GM23338 (cell line): ENCODE results near the gene MIEF2. TPM values are rescaled to one million over a fixed set of nuclear protein-coding genes. Genes with fewer than 3 reads are reported as not detected.

Source experiments
- ATAC-seq: fragments of 200-7000 bp; cut with Tn5 transposase; 3 replicates; pipeline ENCODE4 v1.9.1; 2020
- DNase-seq: peaks from one replicate; pipeline ENCODE4 v3.0.0-alpha.2; 2015; ENCODE audit warnings: low spot score
- H2AFZ ChIP-seq: fragments of 200-600 bp; sonication (generic); 2 replicates; pipeline ENCODE4 v1.8.0; 2016; ENCODE audit warnings: antibody characterized with exemption, mild to moderate bottlenecking, moderate library complexity
- H3F3A ChIP-seq: fragments of 200-600 bp; sonication (generic); replicated peaks from 2 replicates; pipeline ENCODE4 v1.8.0; 2017; ENCODE audit warnings: antibody characterized with exemption, mixed run types, low read depth
- H3K27ac ChIP-seq: fragments of 200-600 bp; sonication (generic); 2 replicates; pipeline ENCODE4 v1.6.1; 2016; ENCODE audit warnings: low read depth
- H3K27me3 ChIP-seq: fragments of 200-600 bp; sonication (generic); 2 replicates; pipeline ENCODE4 v1.8.0; 2016; ENCODE audit warnings: mild to moderate bottlenecking, mixed run types, moderate library complexity; ENCODE audit not compliant: insufficient read depth
- H3K36me3 ChIP-seq: fragments of 200-600 bp; sonication (generic); 2 replicates; pipeline ENCODE4 v1.8.0; 2016; ENCODE audit warnings: mild to moderate bottlenecking; ENCODE audit not compliant: insufficient read depth
- H3K4me1 ChIP-seq: fragments of 200-600 bp; sonication (generic); 2 replicates; pipeline ENCODE4 v1.8.0; 2016; ENCODE audit warnings: mild to moderate bottlenecking, moderate library complexity; ENCODE audit not compliant: insufficient read depth
- H3K4me2 ChIP-seq: fragments of 200-600 bp; sonication (generic); 2 replicates; pipeline ENCODE4 v1.7.1; 2017; ENCODE audit warnings: mixed run types
- H3K4me3 ChIP-seq: fragments of 200-600 bp; sonication (generic); 2 replicates; pipeline ENCODE4 v1.6.1; 2016; ENCODE audit warnings: mixed run types
- H3K79me2 ChIP-seq: fragments of 200-600 bp; sonication (generic); replicated peaks from 2 replicates; pipeline ENCODE4 v1.8.0; 2017; ENCODE audit warnings: mild to moderate bottlenecking; ENCODE audit not compliant: insufficient read depth
- H3K9me2 ChIP-seq: fragments of 200-600 bp; sonication (generic); 2 replicates; pipeline ENCODE4 v1.8.0; 2017; ENCODE audit not compliant: insufficient read depth
- H4K20me1 ChIP-seq: fragments of 200-600 bp; sonication (generic); replicated peaks from 2 replicates; pipeline ENCODE4 v1.8.0; 2017; ENCODE audit warnings: mild to moderate bottlenecking; ENCODE audit not compliant: insufficient read depth
- H3K27ac Mint-ChIP-seq: 2 replicates; pipeline ENCODE4 v1.8.0; 2020; ENCODE audit warnings: inconsistent platforms, mild to moderate bottlenecking, moderate library complexity, mixed read lengths
- H3K27me3 Mint-ChIP-seq: 3 replicates; pipeline ENCODE4 v1.8.0; 2022; ENCODE audit warnings: low read depth, mild to moderate bottlenecking, moderate library complexity, mixed read lengths, inconsistent platforms; ENCODE audit not compliant: insufficient read depth, poor library complexity
- H3K36me3 Mint-ChIP-seq: 3 replicates; pipeline ENCODE4 v1.8.0; 2021; ENCODE audit warnings: low read depth, mild to moderate bottlenecking, inconsistent platforms, moderate library complexity, mixed read lengths
- H3K4me1 Mint-ChIP-seq: 3 replicates; pipeline ENCODE4 v1.8.0; 2020; ENCODE audit warnings: mild to moderate bottlenecking, inconsistent platforms, mixed read lengths
- H3K4me3 Mint-ChIP-seq: 3 replicates; pipeline ENCODE4 v1.8.0; 2021; ENCODE audit warnings: moderate library complexity, mild to moderate bottlenecking, inconsistent platforms, mixed read lengths
- H3K9me3 Mint-ChIP-seq: 3 replicates; pipeline ENCODE4 v1.8.0; 2020; ENCODE audit warnings: moderate library complexity, mild to moderate bottlenecking, inconsistent platforms, mixed read lengths
- CREB1 ChIP-seq: fragments of 250-450 bp; sonication (Bioruptor Pico); IDR thresholded peaks from 2 replicates; pipeline ENCODE4 v1.5.0; 2020; ENCODE audit warnings: low read depth, mild to moderate bottlenecking, moderate library complexity
- CTCF ChIP-seq, 2 experiments: fragments of 200-600 bp in 1 of 2; sonication (generic) in 1 of 2; conservative IDR thresholded peaks; 2 replicates each; pipeline versions ENCODE4 v1.5.1 to v1.6.1; 2016 to 2017; ENCODE audit warnings: antibody characterized with exemption in 2 of 2, low read depth in 2 of 2, mild to moderate bottlenecking in 2 of 2, moderate library complexity in 1 of 2
- ETS1 ChIP-seq: IDR thresholded peaks from 2 replicates; pipeline ENCODE4 v1.6.1; 2016; ENCODE audit warnings: antibody characterized with exemption
- EZH2 ChIP-seq: fragments of 200-600 bp; sonication (generic); IDR thresholded peaks from one replicate; pipeline ENCODE4 v1.8.0; 2017; ENCODE audit warnings: antibody characterized with exemption, mild to moderate bottlenecking, low read depth; ENCODE audit not compliant: unreplicated experiment
- EZH2phosphoT487 ChIP-seq: fragments of 200-600 bp; sonication (generic); IDR thresholded peaks from one replicate; pipeline ENCODE4 v1.8.1; 2018; ENCODE audit warnings: antibody characterized with exemption; ENCODE audit not compliant: unreplicated experiment
- JUNB ChIP-seq: IDR thresholded peaks from one replicate; pipeline ENCODE4 v1.6.1; 2016; ENCODE audit warnings: antibody characterized with exemption; ENCODE audit not compliant: unreplicated experiment
- NANOG ChIP-seq: IDR thresholded peaks from 2 replicates; pipeline ENCODE4 v1.6.1; 2016; ENCODE audit warnings: antibody characterized with exemption, borderline replicate concordance
- POLR2AphosphoS5 ChIP-seq: IDR thresholded peaks from 2 replicates; pipeline ENCODE4 v1.6.1; 2016; ENCODE audit warnings: antibody characterized with exemption, low read depth
- REST ChIP-seq: IDR thresholded peaks from one replicate; pipeline ENCODE4 v1.6.1; 2018; ENCODE audit warnings: antibody characterized with exemption; ENCODE audit not compliant: unreplicated experiment
- STAT1 ChIP-seq: IDR thresholded peaks from one replicate; pipeline ENCODE4 v1.6.1; 2016; ENCODE audit warnings: antibody characterized with exemption; ENCODE audit not compliant: unreplicated experiment
- ZNF114 ChIP-seq: fragments of 250-450 bp; sonication (Bioruptor Pico); IDR thresholded peaks from 2 replicates; pipeline ENCODE4 v1.5.0; 2020; ENCODE audit warnings: mild to moderate bottlenecking, moderate library complexity
- ZNF331 ChIP-seq: fragments of 250-450 bp; sonication (Bioruptor Pico); IDR thresholded peaks from 2 replicates; pipeline ENCODE4 v1.5.0; 2020; ENCODE audit warnings: low read depth, mild to moderate bottlenecking, moderate library complexity
- ZNF462 ChIP-seq: fragments of 250-450 bp; sonication (Bioruptor Pico); IDR thresholded peaks from 2 replicates; pipeline ENCODE4 v1.5.0; 2020; ENCODE audit warnings: mild to moderate bottlenecking, moderate library complexity
- polyA plus RNA-seq: library from polyadenylated mRNA; unstranded; fragments of >200 nt; fragmentation: Nextera tagmentation; extraction: Ambion mirVana; gene quantifications from 2 replicates; pipeline ENCODE4 v1.2.1, GENCODE V29; 2016
- total RNA-seq: library from RNA; depleted of rRNA; stranded (reverse); fragments of >200 nt; shearing (Covaris generic); gene quantifications from 2 replicates; pipeline ENCODE4 v1.2.3, GENCODE V29; 2014

The MIEF2 gene
- total and polyA plus RNA-seq, 2 experiments from 2014 or later = 8.2 to 26.5 TPM

GRCh38 chr17:18314731-18315561 is 54.5 kb downstream of the MIEF2 start, which contains the start of the genes SMCR8 and TOP3A:
Gene SMCR8 (plus strand): TSS chr17:18315293. CDS start chr17:18315790, 497 bp downstream.
Gene TOP3A (minus strand): TSS chr17:18314994. CDS start chr17:18314778, 216 bp downstream.
- Histone ChIP-seq H3K27me3 (no peaks in the 10 kb centered on the region), H2AFZ (peak within 1 kb of the TSS; percentile 90), H3K79me2 (peaks cover 85% of the 10 kb centered on the region), H3K36me3 (peaks cover 11% of the 10 kb centered on the region; the same call in 1 of the 2 replicates), H3K4me1 (peaks cover 17% of the 10 kb centered on the region; the same call in 1 of the 2 replicates), H3K27ac (peak within 1 kb of the TSS; percentile 100), H3K4me3 (peak within 1 kb of the TSS; percentile 99), H4K20me1 (peaks cover 21% of the 10 kb centered on the region), H3K9me2 (no peaks in the 10 kb centered on the region), H3F3A (0 out of 2 replicates have a peak, but pooled peaks cover 6% of the 10 kb centered on the region), H3K4me2 (peak within 1 kb of the TSS; percentile 100)
- peaks cover 7% of the 10 kb centered on the region; the same call in 1 of the 3 replicates for H3K9me3 Mint-ChIP-seq
- peak within 1 kb of the TSS; percentile 99 for H3K27ac Mint-ChIP-seq
- TF ChIP-seq STAT1 (no peak), CTCF (conservative IDR thresholded peaks at IDR 0.05; ENCODE audit: low read depth in 2 of 2) (no peak), ZNF462 (CRISPR knock-in tag) (no peak), EZH2phosphoT487 (no peak), ZNF114 (no peak), REST (no peak), ETS1 (peak; percentile 73; the same call in 1 of the 2 replicates), JUNB (no peak), CREB1 (CRISPR knock-in tag) (peak; percentile 76), NANOG (no peak), ZNF331 (CRISPR knock-in tag) (no peak), POLR2AphosphoS5 (peak; percentile 85), EZH2 (no peak)
- H3K4me1 Mint-ChIP-seq = peaks cover 38% of the 10 kb centered on the region
- H3K27me3 Mint-ChIP-seq = peaks cover 22% of the 10 kb centered on the region
- ATAC-seq = peak; percentile 92
- peak; percentile 97 for DNase-seq
- peak within 1 kb of the TSS; percentile 88 for H3K4me3 Mint-ChIP-seq
- H3K36me3 Mint-ChIP-seq = peaks cover 56% of the 10 kb centered on the region
